Measurements from ENCODE around the gene HYDIN.
"Not testable (repeated sequence)": the region's sequence is repeated elsewhere in the genome, so short reads cannot be mapped to it uniquely, and the experiment has no call there.

The HYDIN gene

GRCh38 chr16:71226229-71227141, 4.0 kb downstream of the HYDIN start:
- H3K27ac ChIP-seq = no peak overlapping the region
- no peak for DNase-seq (ENCODE audit: low read depth, low spot score)

GRCh38 chr16:71225145-71225544, 5.4 kb downstream of the HYDIN start:
- no peak for DNase-seq (ENCODE audit: low read depth, low spot score)

GRCh38 chr16:71218306-71218963, 12.1 kb downstream of the HYDIN start:
- DNase-seq (ENCODE audit: low read depth, low spot score) = no peak
- H3K27ac ChIP-seq = no peak overlapping the region

More at GRCh38 chr16:71225145-71225544, 5.4 kb downstream of the HYDIN start:
- H3K27ac ChIP-seq = no peak overlapping the region

GRCh38 chr16:71217506-71217905, 13.0 kb downstream of the HYDIN start:
- DNase-seq (ENCODE audit: low read depth, low spot score) = no peak

GRCh38 chr16:71216714-71217113, 13.8 kb downstream of the HYDIN start:
- DNase-seq (ENCODE audit: low read depth, low spot score) = no peak
- H3K27ac ChIP-seq = no peak overlapping the region

More at GRCh38 chr16:71217506-71217905, 13.0 kb downstream of the HYDIN start:
- H3K27ac ChIP-seq = no peak overlapping the region

- DNase-seq (ENCODE audit: low read depth, low spot score) = no peak
- no peak overlapping the region for H3K27ac ChIP-seq
These were observed 15.7 kb downstream of the HYDIN start for GRCh38 chr16:71214746-71215381.

- H3K27ac ChIP-seq = no peak overlapping the region
- DNase-seq (ENCODE audit: low read depth, low spot score) = no peak
These were observed 24.9 kb downstream of the HYDIN start for GRCh38 chr16:71205482-71206131.

GRCh38 chr16:71203631-71204030, 26.9 kb downstream of the HYDIN start:
- H3K27ac ChIP-seq = no peak overlapping the region
- no peak for DNase-seq (ENCODE audit: low read depth, low spot score)

- DNase-seq (ENCODE audit: low read depth, low spot score) = no peak
- no peak overlapping the region for H3K27ac ChIP-seq
These were observed 29.0 kb downstream of the HYDIN start for GRCh38 chr16:71201556-71201955.

- DNase-seq (ENCODE audit: low read depth, low spot score) = no peak
- H3K27ac ChIP-seq = no peak overlapping the region
These were observed 29.5 kb downstream of the HYDIN start for GRCh38 chr16:71201054-71201453.

GRCh38 chr16:71198408-71198807, 32.1 kb downstream of the HYDIN start:
- DNase-seq (ENCODE audit: low read depth, low spot score) = no peak
- H3K27ac ChIP-seq = no peak overlapping the region

- no peak overlapping the region for H3K27ac ChIP-seq
- DNase-seq (ENCODE audit: low read depth, low spot score) = no peak
These were observed 38.1 kb downstream of the HYDIN start for GRCh38 chr16:71192387-71192786.

- DNase-seq (ENCODE audit: low read depth, low spot score) = no peak
- H3K27ac ChIP-seq = no peak overlapping the region
These were observed 41.4 kb downstream of the HYDIN start for GRCh38 chr16:71188956-71189712.

- no peak for DNase-seq (ENCODE audit: low read depth, low spot score)
- no peak overlapping the region for H3K27ac ChIP-seq
These were observed 45.2 kb downstream of the HYDIN start for GRCh38 chr16:71185347-71185746.

GRCh38 chr16:71179569-71179968, 51.0 kb downstream of the HYDIN start:
- H3K27ac ChIP-seq = no peak overlapping the region
- no peak for DNase-seq (ENCODE audit: low read depth, low spot score)

GRCh38 chr16:71172481-71173207, 57.9 kb downstream of the HYDIN start:
- no peak overlapping the region for H3K27ac ChIP-seq
- DNase-seq (ENCODE audit: low read depth, low spot score) = no peak

GRCh38 chr16:71161007-71161406, 69.5 kb downstream of the HYDIN start:
- H3K27ac ChIP-seq; DNase-seq (ENCODE audit: low read depth, low spot score): not testable (repeated sequence)

GRCh38 chr16:71157278-71157677, 73.2 kb downstream of the HYDIN start:
- not testable (repeated sequence) for DNase-seq (ENCODE audit: low read depth, low spot score); H3K27ac ChIP-seq

GRCh38 chr16:71153329-71153728, 77.2 kb downstream of the HYDIN start:
- not testable (repeated sequence) for H3K27ac ChIP-seq

More at GRCh38 chr16:71153329-71153728, 77.2 kb downstream of the HYDIN start:
- not testable (repeated sequence) for DNase-seq (ENCODE audit: low read depth, low spot score)
